Muscle layer of duodenum (tissue), 2 donors: ENCODE data around the gene LRR1.
A peak's percentile ranks its signal among the peaks of the same experiment; 100 is the strongest.
"Not testable (repeated sequence)": the region's sequence is repeated elsewhere in the genome, so short reads cannot be mapped to it uniquely, and the experiment has no call there.

Experiments
- H3K27ac ChIP-seq: one replicate; pipeline ENCODE4 v1.7.0; 2013; ENCODE audit warnings: mild to moderate bottlenecking, low read length
- H3K27me3 ChIP-seq: one replicate; pipeline ENCODE4 v1.7.0; 2013; ENCODE audit warnings: low read depth, mild to moderate bottlenecking, control low read depth, low read length
- H3K36me3 ChIP-seq, 2 donors: one replicate each; pipeline ENCODE4 v1.7.0; 2013; ENCODE audit warnings: low read length in 2 of 2, control low read depth in 1 of 2, mild to moderate bottlenecking in 1 of 2; ENCODE audit not compliant: insufficient read depth in 2 of 2, control insufficient read depth in 1 of 2
- H3K4me1 ChIP-seq, 2 donors: one replicate each; pipeline ENCODE4 v1.7.0; 2013; ENCODE audit warnings: low read length in 2 of 2, mild to moderate bottlenecking in 2 of 2, control low read depth in 1 of 2, moderate library complexity in 1 of 2; ENCODE audit not compliant: insufficient read depth in 2 of 2, control insufficient read depth in 1 of 2
- H3K4me3 ChIP-seq, 2 donors: one replicate each; pipeline ENCODE4 v1.7.0; 2013; ENCODE audit warnings: low read length in 2 of 2, low read depth in 1 of 2, mild to moderate bottlenecking in 1 of 2
- H3K9me3 ChIP-seq, 2 donors: one replicate each; pipeline ENCODE4 v1.7.0; 2013; ENCODE audit warnings: low read length in 2 of 2, control low read depth in 1 of 2, mild to moderate bottlenecking in 1 of 2; ENCODE audit not compliant: control insufficient read depth in 1 of 2
- donor health status: healthy.

Gene LRR1

GRCh38 chr14:49574038-49574437 lies 24.7 kb upstream of the LRR1 start:
- Histone ChIP-seq H3K27me3 (no peaks in the 10 kb centered on the region), H3K4me3 (no peak overlapping the region), H3K27ac (no peak overlapping the region), H3K9me3 (no peaks in the 10 kb centered on the region), H3K36me3 (peaks cover 10 to 23% of the 10 kb centered on the region in 2 donors), H3K4me1 (no peaks in the 10 kb centered on the region)

DNA sequence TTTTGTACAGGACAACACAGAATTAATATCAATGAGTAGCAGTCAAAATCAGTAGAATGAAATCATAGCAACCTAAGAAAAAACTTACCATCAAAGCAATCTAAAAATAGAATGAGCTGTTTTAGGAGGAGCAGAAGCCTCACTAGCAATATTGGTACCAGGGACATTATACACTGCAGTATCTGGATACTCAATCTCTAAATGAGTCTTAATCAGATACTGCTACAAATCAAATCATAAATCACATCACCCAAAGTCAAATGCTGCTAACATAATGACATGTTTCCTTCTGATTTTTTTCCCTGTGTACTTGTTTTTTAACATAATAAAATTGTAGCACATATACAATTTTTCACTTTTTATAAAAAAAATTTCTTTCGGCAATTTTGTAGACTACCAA lies 20.6 kb upstream of the LRR1 start:
- H3K4me1 ChIP-seq, result no peaks in the 10 kb centered on the region
- no peak overlapping the region for H3K27ac ChIP-seq
- H3K9me3 ChIP-seq, result no peaks in the 10 kb centered on the region
- peaks cover 21 to 28% of the 10 kb centered on the region in 2 donors for H3K36me3 ChIP-seq
- no peaks in the 10 kb centered on the region for H3K27me3 ChIP-seq
- no peak overlapping the region for H3K4me3 ChIP-seq

- Histone ChIP-seq H3K9me3 (no peaks in the 10 kb centered on the region), H3K27me3 (no peaks in the 10 kb centered on the region), H3K36me3 (peaks cover 31 to 33% of the 10 kb centered on the region in 2 donors), H3K4me3 (no peak overlapping the region), H3K4me1 (peaks cover 0 to 14% of the 10 kb centered on the region in 2 donors), H3K27ac (no peak overlapping the region)
Measured at GRCh38 chr14:49579841-49580240, 18.9 kb upstream of the LRR1 start.

- Histone ChIP-seq H3K4me3 (no peak overlapping the region), H3K36me3 (peaks cover 26 to 31% of the 10 kb centered on the region in 2 donors)
Measured at GRCh38 chr14:49581209-49582112, 17.3 kb upstream of the LRR1 start.

DNA sequence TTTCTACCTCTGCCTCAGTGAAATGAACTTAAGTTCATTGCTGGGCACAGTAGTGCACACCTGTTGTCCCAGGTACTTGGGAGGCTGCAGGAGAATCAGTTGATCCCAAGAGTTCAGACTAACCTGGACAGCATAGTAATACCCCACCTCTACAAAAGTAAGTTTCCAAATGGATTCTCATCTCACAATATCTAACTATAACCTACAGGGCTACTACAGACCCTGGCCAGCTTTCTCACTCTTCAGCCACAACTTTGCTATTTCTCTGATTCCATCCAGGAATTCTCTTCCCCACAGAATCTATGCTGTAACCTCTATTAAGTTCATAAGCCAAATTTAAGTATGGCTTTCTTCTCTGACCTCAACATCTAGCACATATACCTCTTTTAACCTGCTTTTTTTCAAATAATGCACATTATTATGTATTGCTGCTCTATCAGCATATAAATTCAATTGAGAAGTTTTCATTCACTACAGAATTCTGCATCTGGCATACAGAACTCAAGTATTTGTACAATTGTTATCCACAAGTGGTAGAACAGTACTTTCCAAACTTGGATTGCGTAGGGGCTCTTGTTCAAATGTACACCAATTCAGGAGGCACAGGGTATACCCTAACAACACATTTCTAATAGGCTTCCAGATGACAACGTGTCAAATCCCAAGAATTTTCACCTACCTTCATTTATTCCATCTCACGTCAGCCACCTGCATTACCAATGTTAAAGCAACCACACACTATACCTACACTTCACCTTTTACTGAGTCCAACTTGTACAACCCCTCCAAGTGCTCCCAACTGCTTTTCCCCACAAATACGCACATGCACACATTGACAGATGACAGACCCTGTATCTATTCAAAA lies 16.4 kb upstream of the LRR1 start:
- no peaks in the 10 kb centered on the region for H3K27me3 ChIP-seq
- no peaks in the 10 kb centered on the region for H3K9me3 ChIP-seq
- H3K4me3 ChIP-seq, result no peak overlapping the region
- peaks cover 19 to 29% of the 10 kb centered on the region in 2 donors for H3K36me3 ChIP-seq
- no peak overlapping the region for H3K27ac ChIP-seq
- H3K4me1 ChIP-seq, result peaks cover 0 to 20% of the 10 kb centered on the region in 2 donors

More at GRCh38 chr14:49581209-49582112, 17.3 kb upstream of the LRR1 start:
- Histone ChIP-seq H3K4me1 (peaks cover 0 to 20% of the 10 kb centered on the region in 2 donors), H3K27ac (no peak overlapping the region), H3K27me3 (no peaks in the 10 kb centered on the region), H3K9me3 (no peaks in the 10 kb centered on the region)

DNA sequence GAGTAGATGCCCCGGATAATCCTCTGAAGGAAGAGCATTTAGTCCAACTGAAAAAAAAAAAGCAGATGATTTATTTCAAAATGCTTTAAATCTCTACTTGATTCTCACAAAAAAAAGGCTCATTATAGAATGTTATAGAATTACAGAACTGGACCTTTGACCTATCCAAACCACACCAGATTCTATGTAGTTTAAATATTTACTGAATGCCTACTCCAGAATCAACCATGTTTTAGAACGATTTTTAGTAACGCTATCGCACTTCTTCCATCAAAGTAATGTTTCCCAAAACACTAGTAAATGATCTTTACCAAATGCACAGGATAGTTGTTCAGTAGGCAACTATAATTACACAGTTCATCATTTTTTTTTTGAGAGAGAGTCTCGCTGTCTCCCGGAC lies 15.1 kb upstream of the LRR1 start:
- H3K36me3 ChIP-seq, result peaks cover 14 to 23% of the 10 kb centered on the region in 2 donors
- no peak overlapping the region for H3K27ac ChIP-seq
- H3K9me3 ChIP-seq, result no peaks in the 10 kb centered on the region
- H3K27me3 ChIP-seq, result no peaks in the 10 kb centered on the region
- peak overlapping the region in 1 of 2 donors; percentile 98 for H3K4me3 ChIP-seq
- peaks cover 0 to 20% of the 10 kb centered on the region in 2 donors for H3K4me1 ChIP-seq

GRCh38 chr14:49584058-49584457 lies 14.7 kb upstream of the LRR1 start:
- Histone ChIP-seq H3K27ac (no peak overlapping the region), H3K36me3 (peaks cover 14 to 23% of the 10 kb centered on the region in 2 donors), H3K27me3 (no peaks in the 10 kb centered on the region), H3K9me3 (no peaks in the 10 kb centered on the region), H3K4me1 (peaks cover 0 to 20% of the 10 kb centered on the region in 2 donors), H3K4me3 (peak overlapping the region; percentile 76 to 98)

DNA sequence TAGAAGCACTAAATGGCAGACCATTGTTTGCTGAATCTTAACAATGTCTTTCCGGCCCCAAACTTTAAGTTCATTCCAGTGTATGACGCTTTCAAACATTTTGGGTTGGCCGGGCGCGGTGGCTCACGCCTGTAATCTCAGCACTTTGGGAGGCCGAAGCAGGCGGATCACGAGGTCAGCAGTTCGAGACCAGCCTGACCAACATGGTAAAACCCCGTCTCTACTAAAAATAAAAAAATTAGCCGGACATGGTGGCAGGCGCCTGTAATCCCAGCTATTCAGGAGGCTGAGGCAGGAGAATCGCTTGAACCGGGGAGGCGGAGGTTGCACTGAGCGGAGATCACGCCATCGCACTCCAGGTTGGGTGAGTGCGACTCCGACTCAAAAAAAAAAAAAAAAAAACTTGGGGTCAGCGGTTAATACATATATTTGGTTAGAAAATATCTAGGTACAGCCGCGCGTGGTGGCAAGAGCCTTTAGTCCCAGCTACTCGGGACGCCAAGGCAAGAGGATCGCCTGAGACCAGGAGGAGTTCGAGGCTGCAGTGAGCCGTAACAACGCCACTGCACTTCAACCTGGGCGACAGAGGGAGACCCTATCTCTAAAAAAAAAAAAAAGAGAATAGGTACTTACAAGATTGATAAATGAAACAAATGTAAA lies 13.6 kb upstream of the LRR1 start:
- Histone ChIP-seq H3K27ac (peak overlapping the region; percentile 98), H3K4me3 (peak overlapping the region; percentile 76 to 98), H3K36me3 (peaks cover 14 to 23% of the 10 kb centered on the region in 2 donors), H3K4me1 (peaks cover 0 to 20% of the 10 kb centered on the region in 2 donors)
- H3K27me3 ChIP-seq, H3K9me3 ChIP-seq: not testable (repeated sequence)

- no peaks in the 10 kb centered on the region for H3K27me3 ChIP-seq
- H3K4me1 ChIP-seq, result peaks cover 0 to 20% of the 10 kb centered on the region in 2 donors
- H3K4me3 ChIP-seq, result peak within 1 kb of the TSS; percentile 76 to 98
- H3K27ac ChIP-seq, result peak within 1 kb of the TSS; percentile 98
- no peaks in the 10 kb centered on the region for H3K9me3 ChIP-seq
- peaks cover 14 to 23% of the 10 kb centered on the region in 2 donors for H3K36me3 ChIP-seq
Measured at GRCh38 chr14:49585803-49586672, 12.7 kb upstream of the LRR1 start, which contains the start of gene RPS29. Gene RPS29, minus strand, starts transcription at chr14:49586380. Its CDS starts 34 bp downstream, at chr14:49586346.
